K562 (cell line): ENCODE measurements around the gene GPATCH4. TPM values are rescaled to one million over a fixed set of nuclear protein-coding genes. Genes with fewer than 3 reads are reported as not detected.

Source experiments
- COPS2 ChIP-seq: fragments of 450-650 bp; conservative IDR thresholded peaks from 2 replicates; pipeline ENCODE4 v1.6.1; 2016; ENCODE audit warnings: mild to moderate bottlenecking, moderate library complexity
- ERF ChIP-seq: fragments of 450-650 bp; formaldehyde crosslinking; IDR thresholded peaks from 2 replicates; pipeline ENCODE4 v1.4.0; 2020; ENCODE audit warnings: mild to moderate bottlenecking, mixed read lengths
- FUS ChIP-seq: fragments of 200-400 bp; formaldehyde crosslinking; optimal IDR thresholded peaks from 2 replicates; pipeline ENCODE3; 2017; ENCODE audit warnings: low read depth, low read length
- KDM2B ChIP-seq: fragments of 250-450 bp; sonication (Bioruptor Pico); IDR thresholded peaks from 2 replicates; pipeline ENCODE4 v1.8.0; 2021; ENCODE audit warnings: mild to moderate bottlenecking, moderate library complexity
- MAFF ChIP-seq: IDR thresholded peaks from 2 replicates; pipeline ENCODE4 v1.6.1; 2012; ENCODE audit warnings: low read length, improper control_type of control experiment
- MCM3 ChIP-seq: fragments of 450-650 bp; IDR thresholded peaks from 2 replicates; pipeline ENCODE4 v1.6.1; 2016
- SMARCA4 ChIP-seq: fragments of 450-650 bp; IDR thresholded peaks from 2 replicates; pipeline ENCODE4 v1.6.1; 2016
- SP1 ChIP-seq: sonication (generic); formaldehyde crosslinking; IDR thresholded peaks from 2 replicates; pipeline ENCODE4 v1.8.1; 2022; ENCODE audit warnings: mild to moderate bottlenecking, missing genetic modification reagents
- ZNF436 ChIP-seq: fragments of 250-450, 450-650 bp; sonication (Bioruptor Pico); formaldehyde crosslinking; IDR thresholded peaks from 2 replicates; pipeline ENCODE4 v1.7.0; 2020; ENCODE audit warnings: mild to moderate bottlenecking
- ZNF589 ChIP-seq: fragments of 200-800 bp; sonication (Bioruptor generic); IDR thresholded peaks from 2 replicates; pipeline ENCODE4 v1.6.1; 2016; ENCODE audit warnings: low read depth, missing genetic modification characterization, missing compliant biosample characterization
- polyA plus RNA-seq, 8 experiments: library from polyadenylated mRNA; depleted of rRNA in 4 of 8; stranded (reverse) in 5 of 8; unstranded in 3 of 8; fragments of >200 nt; fragmentation: Nextera tagmentation in 2 of 8; fragmentation: Illumina TruSeq in 1 of 8; extraction: Ambion mirVana in 2 of 8; extraction: Trizol in 1 of 8; gene quantifications; 2 replicates each; pipeline versions ENCODE4 v1.2.1 to v1.2.3, GENCODE V29; 2011 to 2014; ENCODE audit warnings: inconsistent platforms in 1 of 8, missing spikeins in 1 of 8
- total RNA-seq, 7 experiments: library from RNA; depleted of rRNA in 6 of 7; stranded (reverse); fragments of >200 nt in 6 of 7; fragmentation: Illumina TruSeq in 2 of 7; extraction: Trizol in 2 of 7; gene quantifications; 2 replicates each; pipeline versions ENCODE4 v1.2.1 to v1.2.3, GENCODE V29; 2011 to 2021; ENCODE audit warnings: low replicate concordance in 1 of 7
- TF ChIP-seq, protein P1 (sequence below): sonication (generic); formaldehyde crosslinking; IDR thresholded peaks from 2 replicates; pipeline ENCODE4 v1.8.0; 2022; ENCODE audit warnings: mild to moderate bottlenecking, missing genetic modification reagents
- TF ChIP-seq, protein P2 (sequence below): sonication (generic); formaldehyde crosslinking; IDR thresholded peaks from 2 replicates; pipeline ENCODE4 v1.9.0; 2022; ENCODE audit warnings: mild to moderate bottlenecking, missing genetic modification reagents
- TF ChIP-seq, protein P3 (sequence below), 3 experiments: IDR thresholded peaks in 2 of 3; conservative IDR thresholded peaks in 1 of 3; 2 replicates each; pipeline ENCODE4 v1.5.1; 2011 to 2012; ENCODE audit warnings: low read length in 3 of 3, mild to moderate bottlenecking in 3 of 3, control low read depth in 2 of 3, improper control_type of control experiment in 1 of 3, inconsistent platforms in 1 of 3, low read depth in 1 of 3, mixed read lengths in 1 of 3, moderate library complexity in 1 of 3; ENCODE audit not compliant: insufficient read depth in 2 of 3
- TF ChIP-seq, protein P4 (sequence below): fragments of 450-650 bp; IDR thresholded peaks from 2 replicates; pipeline ENCODE4 v1.6.1; 2018; ENCODE audit not compliant: partially characterized antibody
- TF ChIP-seq, protein P5 (sequence below): sonication (generic); formaldehyde crosslinking; IDR thresholded peaks from 2 replicates; pipeline ENCODE4 v1.8.0; 2022; ENCODE audit warnings: mild to moderate bottlenecking, low read depth, missing genetic modification reagents

The GPATCH4 gene
- total and polyA plus RNA-seq, 9 of the 15 experiments (the other 6 are each of a cell fraction or from before 2014, with no cell fraction given) = 43.7 to 105 (median 76.5) TPM

DNA sequence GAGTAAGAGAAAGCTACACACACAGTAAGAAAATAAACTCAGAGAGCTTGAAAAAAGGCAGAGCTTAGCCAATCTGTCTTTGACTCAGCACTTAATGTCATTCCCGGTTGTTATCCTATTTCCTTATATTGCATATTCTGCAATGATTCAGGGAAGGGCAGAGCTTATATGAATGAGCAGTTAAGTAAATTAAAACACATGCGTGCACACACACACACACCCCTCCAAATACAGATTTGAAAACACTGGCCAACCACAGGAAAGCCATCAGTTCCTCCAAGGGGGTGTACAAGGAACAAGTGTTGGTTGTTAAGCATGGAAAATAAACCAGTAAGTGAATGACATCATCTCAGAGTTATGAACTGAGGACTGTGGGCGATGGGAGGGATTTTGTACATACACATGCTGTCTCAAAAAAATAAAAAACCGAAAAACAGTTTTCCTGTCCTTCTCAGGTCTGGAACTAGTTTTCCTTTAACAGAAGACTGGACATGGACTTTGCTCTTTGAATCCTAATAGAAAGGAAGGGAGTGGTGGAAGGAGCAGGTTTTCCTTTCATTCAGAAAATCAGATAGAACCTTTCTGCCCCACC, 29.9 kb downstream of the GPATCH4 start (continued):
- TF ChIP-seq, protein P1, sequence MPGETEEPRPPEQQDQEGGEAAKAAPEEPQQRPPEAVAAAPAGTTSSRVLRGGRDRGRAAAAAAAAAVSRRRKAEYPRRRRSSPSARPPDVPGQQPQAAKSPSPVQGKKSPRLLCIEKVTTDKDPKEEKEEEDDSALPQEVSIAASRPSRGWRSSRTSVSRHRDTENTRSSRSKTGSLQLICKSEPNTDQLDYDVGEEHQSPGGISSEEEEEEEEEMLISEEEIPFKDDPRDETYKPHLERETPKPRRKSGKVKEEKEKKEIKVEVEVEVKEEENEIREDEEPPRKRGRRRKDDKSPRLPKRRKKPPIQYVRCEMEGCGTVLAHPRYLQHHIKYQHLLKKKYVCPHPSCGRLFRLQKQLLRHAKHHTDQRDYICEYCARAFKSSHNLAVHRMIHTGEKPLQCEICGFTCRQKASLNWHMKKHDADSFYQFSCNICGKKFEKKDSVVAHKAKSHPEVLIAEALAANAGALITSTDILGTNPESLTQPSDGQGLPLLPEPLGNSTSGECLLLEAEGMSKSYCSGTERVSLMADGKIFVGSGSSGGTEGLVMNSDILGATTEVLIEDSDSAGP = no peak
- TF ChIP-seq, protein P2, sequence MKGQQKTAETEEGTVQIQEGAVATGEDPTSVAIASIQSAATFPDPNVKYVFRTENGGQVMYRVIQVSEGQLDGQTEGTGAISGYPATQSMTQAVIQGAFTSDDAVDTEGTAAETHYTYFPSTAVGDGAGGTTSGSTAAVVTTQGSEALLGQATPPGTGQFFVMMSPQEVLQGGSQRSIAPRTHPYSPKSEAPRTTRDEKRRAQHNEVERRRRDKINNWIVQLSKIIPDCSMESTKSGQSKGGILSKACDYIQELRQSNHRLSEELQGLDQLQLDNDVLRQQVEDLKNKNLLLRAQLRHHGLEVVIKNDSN = no peak
- no peak for TF ChIP-seq MCM3
- TF ChIP-seq, protein P3, sequence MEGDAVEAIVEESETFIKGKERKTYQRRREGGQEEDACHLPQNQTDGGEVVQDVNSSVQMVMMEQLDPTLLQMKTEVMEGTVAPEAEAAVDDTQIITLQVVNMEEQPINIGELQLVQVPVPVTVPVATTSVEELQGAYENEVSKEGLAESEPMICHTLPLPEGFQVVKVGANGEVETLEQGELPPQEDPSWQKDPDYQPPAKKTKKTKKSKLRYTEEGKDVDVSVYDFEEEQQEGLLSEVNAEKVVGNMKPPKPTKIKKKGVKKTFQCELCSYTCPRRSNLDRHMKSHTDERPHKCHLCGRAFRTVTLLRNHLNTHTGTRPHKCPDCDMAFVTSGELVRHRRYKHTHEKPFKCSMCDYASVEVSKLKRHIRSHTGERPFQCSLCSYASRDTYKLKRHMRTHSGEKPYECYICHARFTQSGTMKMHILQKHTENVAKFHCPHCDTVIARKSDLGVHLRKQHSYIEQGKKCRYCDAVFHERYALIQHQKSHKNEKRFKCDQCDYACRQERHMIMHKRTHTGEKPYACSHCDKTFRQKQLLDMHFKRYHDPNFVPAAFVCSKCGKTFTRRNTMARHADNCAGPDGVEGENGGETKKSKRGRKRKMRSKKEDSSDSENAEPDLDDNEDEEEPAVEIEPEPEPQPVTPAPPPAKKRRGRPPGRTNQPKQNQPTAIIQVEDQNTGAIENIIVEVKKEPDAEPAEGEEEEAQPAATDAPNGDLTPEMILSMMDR (IDR thresholded peaks at IDR 0.05 in 2 of 3, conservative IDR thresholded peaks at IDR 0.05 in 1 of 3; ENCODE audit: insufficient read depth in 2 of 3, low read depth in 1 of 3, low read length in 3 of 3) = no peak
- no peak for TF ChIP-seq ZNF589 (CRISPR knock-in tag)
- TF ChIP-seq, protein P4, sequence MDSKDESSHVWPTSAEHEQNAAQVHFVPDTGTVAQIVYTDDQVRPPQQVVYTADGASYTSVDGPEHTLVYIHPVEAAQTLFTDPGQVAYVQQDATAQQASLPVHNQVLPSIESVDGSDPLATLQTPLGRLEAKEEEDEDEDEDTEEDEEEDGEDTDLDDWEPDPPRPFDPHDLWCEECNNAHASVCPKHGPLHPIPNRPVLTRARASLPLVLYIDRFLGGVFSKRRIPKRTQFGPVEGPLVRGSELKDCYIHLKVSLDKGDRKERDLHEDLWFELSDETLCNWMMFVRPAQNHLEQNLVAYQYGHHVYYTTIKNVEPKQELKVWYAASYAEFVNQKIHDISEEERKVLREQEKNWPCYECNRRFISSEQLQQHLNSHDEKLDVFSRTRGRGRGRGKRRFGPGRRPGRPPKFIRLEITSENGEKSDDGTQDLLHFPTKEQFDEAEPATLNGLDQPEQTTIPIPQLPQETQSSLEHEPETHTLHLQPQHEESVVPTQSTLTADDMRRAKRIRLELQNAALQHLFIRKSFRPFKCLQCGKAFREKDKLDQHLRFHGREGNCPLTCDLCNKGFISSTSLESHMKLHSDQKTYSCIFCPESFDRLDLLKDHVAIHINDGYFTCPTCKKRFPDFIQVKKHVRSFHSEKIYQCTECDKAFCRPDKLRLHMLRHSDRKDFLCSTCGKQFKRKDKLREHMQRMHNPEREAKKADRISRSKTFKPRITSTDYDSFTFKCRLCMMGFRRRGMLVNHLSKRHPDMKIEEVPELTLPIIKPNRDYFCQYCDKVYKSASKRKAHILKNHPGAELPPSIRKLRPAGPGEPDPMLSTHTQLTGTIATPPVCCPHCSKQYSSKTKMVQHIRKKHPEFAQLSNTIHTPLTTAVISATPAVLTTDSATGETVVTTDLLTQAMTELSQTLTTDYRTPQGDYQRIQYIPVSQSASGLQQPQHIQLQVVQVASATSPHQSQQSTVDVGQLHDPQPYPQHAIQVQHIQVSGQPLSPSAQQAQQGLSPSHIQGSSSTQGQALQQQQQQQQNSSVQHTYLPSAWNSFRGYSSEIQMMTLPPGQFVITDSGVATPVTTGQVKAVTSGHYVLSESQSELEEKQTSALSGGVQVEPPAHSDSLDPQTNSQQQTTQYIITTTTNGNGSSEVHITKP = no peak
- TF ChIP-seq COPS2 = no peak
- no peak for TF ChIP-seq ERF (CRISPR knock-in tag)
- TF ChIP-seq FUS = no peak
- TF ChIP-seq MAFF = no peak
- TF ChIP-seq, protein P5, sequence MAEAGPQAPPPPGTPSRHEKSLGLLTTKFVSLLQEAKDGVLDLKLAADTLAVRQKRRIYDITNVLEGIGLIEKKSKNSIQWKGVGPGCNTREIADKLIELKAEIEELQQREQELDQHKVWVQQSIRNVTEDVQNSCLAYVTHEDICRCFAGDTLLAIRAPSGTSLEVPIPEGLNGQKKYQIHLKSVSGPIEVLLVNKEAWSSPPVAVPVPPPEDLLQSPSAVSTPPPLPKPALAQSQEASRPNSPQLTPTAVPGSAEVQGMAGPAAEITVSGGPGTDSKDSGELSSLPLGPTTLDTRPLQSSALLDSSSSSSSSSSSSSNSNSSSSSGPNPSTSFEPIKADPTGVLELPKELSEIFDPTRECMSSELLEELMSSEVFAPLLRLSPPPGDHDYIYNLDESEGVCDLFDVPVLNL (CRISPR knock-in tag) = no peak
- TF ChIP-seq SMARCA4 = 0 out of 2 replicates have a peak, but pooled peaks have one; percentile 31
- no peak for TF ChIP-seq KDM2B (CRISPR knock-in tag)
- no peak for TF ChIP-seq SP1
- no peak for TF ChIP-seq ZNF436 (CRISPR knock-in tag)
